Mesothelial cell of epicardium (in vitro differentiated cells): ENCODE results near the gene RUNX2. TPM values are rescaled to one million over a fixed set of nuclear protein-coding genes. Genes with fewer than 3 reads are reported as not detected.

Source experiments
- DNase-seq, 2 experiments: peaks; one replicate each; pipeline ENCODE4 v3.0.0; 2021; ENCODE audit warnings: low spot score in 2 of 2; ENCODE audit not compliant: unreplicated experiment in 2 of 2
- H3K27ac Mint-ChIP-seq: 2 replicates; pipeline ENCODE4 v1.8.0; 2021; ENCODE audit warnings: mixed read lengths
- H3K27me3 Mint-ChIP-seq: 2 replicates; pipeline ENCODE4 v1.8.0; 2021; ENCODE audit warnings: low read depth, mixed read lengths
- H3K36me3 Mint-ChIP-seq: 2 replicates; pipeline ENCODE4 v1.8.0; 2021; ENCODE audit warnings: mixed read lengths
- H3K4me1 Mint-ChIP-seq: 2 replicates; pipeline ENCODE4 v1.8.0; 2021; ENCODE audit warnings: mixed read lengths
- H3K4me3 Mint-ChIP-seq: 2 replicates; pipeline ENCODE4 v1.8.0; 2021; ENCODE audit warnings: mild to moderate bottlenecking, moderate library complexity, mixed read lengths
- H3K9me3 Mint-ChIP-seq: 2 replicates; pipeline ENCODE4 v1.8.0; 2021; ENCODE audit warnings: mixed read lengths
- CTCF ChIP-seq: fragments of 200-600 bp; sonication (generic); IDR thresholded peaks from one replicate; pipeline ENCODE4 v1.5.0; 2021; ENCODE audit warnings: antibody characterized with exemption; ENCODE audit not compliant: unreplicated experiment
- total RNA-seq: library from RNA; stranded (reverse); gene quantifications from 3 replicates; pipeline ENCODE4 v1.2.1, GENCODE V29; 2021

RUNX2 gene
- total RNA-seq, 1 donor from 2014 or later: 4.4 TPM

GRCh38 chr6:45480752-45481415, 152.8 kb downstream of the RUNX2 start:
- TF ChIP-seq CTCF: no peak
- Mint-ChIP-seq H3K4me3 (no peak overlapping the region), H3K36me3 (no peaks in the 10 kb centered on the region), H3K27me3 (no peaks in the 10 kb centered on the region), H3K27ac (peak overlapping the region; percentile 74), H3K4me1 (peaks cover 33% of the 10 kb centered on the region), H3K9me3 (no peaks in the 10 kb centered on the region)
- no peak for DNase-seq

DNA sequence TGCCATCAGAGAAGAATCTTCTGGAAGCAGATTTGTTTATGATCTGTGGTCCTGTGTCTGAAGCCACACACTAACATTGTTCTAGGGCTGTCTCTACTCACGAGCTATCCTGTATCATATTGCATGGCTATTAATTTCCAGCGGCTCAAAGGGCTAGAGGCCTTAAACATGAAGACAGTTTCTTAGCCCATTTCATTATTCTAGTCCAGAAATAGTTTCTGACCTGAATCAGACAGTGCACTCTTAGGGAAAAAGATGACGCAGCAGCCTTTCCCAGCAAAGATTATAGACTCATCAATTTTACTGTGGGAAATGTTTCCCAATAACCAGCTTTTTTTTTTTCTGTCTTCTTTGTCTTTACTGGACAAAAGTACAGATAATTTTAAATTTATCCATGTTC, 154.9 kb downstream of the RUNX2 start:
- DNase-seq: no peak
- Mint-ChIP-seq H3K9me3 (no peaks in the 10 kb centered on the region), H3K4me1 (peaks cover 33% of the 10 kb centered on the region), H3K27ac (peak overlapping the region; percentile 41), H3K27me3 (no peaks in the 10 kb centered on the region), H3K4me3 (no peak overlapping the region), H3K36me3 (no peaks in the 10 kb centered on the region)
- no peak for TF ChIP-seq CTCF

DNA sequence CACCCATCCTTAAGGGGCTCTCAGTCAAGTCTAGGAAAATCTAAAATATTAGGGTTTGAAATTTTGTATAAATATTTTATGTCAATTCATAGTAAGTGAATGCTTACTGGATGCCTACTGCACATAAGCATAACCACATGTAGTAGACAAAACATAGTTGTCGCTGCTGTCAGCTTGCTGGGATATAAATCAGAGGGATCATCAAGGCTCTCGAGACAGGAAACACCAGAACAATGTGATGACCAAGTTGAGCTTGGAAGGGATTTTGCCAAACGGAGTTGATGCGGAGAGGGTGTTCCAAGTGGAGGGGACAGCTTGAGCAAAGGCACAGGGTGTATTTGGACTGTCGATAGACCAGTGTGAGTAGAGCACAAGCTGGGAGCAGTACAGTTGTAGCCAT, 155.4 kb downstream of the RUNX2 start:
- Mint-ChIP-seq H3K4me3 (no peak overlapping the region), H3K9me3 (no peaks in the 10 kb centered on the region), H3K27ac (no peak overlapping the region), H3K36me3 (no peaks in the 10 kb centered on the region), H3K27me3 (no peaks in the 10 kb centered on the region), H3K4me1 (peaks cover 33% of the 10 kb centered on the region)
- no peak for TF ChIP-seq CTCF
- DNase-seq: no peak

GRCh38 chr6:45486736-45487135, 158.6 kb downstream of the RUNX2 start:
- no peak overlapping the region for H3K4me3 Mint-ChIP-seq
- DNase-seq: no peak
- H3K4me1 Mint-ChIP-seq: peaks cover 15% of the 10 kb centered on the region
- TF ChIP-seq CTCF: no peak
- H3K27ac Mint-ChIP-seq: no peak overlapping the region
- no peaks in the 10 kb centered on the region for H3K9me3 Mint-ChIP-seq
- H3K27me3 Mint-ChIP-seq: peaks cover 3% of the 10 kb centered on the region
- no peaks in the 10 kb centered on the region for H3K36me3 Mint-ChIP-seq

DNA sequence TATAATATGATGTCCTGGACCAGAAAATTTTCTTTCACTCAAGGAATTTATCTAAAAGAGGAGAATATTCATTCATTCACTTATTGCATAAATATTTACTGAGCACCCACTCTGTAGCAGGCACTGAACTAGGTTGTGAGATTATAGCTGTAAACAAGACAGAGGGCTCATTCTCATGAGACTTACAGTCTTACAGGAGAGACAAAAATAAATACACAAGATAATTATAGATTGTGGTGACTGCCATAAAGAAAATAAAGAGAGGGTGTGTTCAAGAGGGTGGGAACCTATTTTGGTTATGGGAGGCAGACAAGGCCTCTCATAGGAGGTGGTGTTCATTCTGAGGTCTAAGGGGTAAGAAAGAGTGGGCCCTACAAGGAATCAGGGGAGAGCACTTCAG, 159.5 kb downstream of the RUNX2 start:
- no peak for TF ChIP-seq CTCF
- H3K27ac Mint-ChIP-seq: no peak overlapping the region
- H3K9me3 Mint-ChIP-seq: no peaks in the 10 kb centered on the region
- no peaks in the 10 kb centered on the region for H3K36me3 Mint-ChIP-seq
- no peak overlapping the region for H3K4me3 Mint-ChIP-seq
- peaks cover 10% of the 10 kb centered on the region for H3K4me1 Mint-ChIP-seq
- DNase-seq: no peak
- peaks cover 3% of the 10 kb centered on the region for H3K27me3 Mint-ChIP-seq

DNA sequence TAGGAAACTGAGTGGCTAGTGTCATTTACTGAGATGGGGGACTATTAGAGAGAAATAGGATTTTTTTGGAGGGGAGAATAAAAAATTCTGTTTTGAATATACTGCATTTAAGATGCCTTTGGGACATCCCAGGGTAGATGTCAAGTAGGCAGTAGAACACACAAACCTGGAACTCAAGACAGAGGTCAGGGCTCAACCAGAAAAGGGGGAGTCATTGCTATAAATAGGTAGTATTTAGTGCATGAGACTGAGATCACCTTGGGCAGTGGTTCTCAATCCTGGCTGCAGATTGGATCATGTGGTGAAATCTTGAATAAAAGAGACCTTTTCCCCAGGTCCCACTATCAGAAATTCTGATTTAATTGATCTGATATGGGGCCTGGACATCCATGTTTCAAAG, 160.1 kb downstream of the RUNX2 start:
- peaks cover 3% of the 10 kb centered on the region for H3K27me3 Mint-ChIP-seq
- H3K27ac Mint-ChIP-seq: no peak overlapping the region
- no peaks in the 10 kb centered on the region for H3K9me3 Mint-ChIP-seq
- H3K36me3 Mint-ChIP-seq: no peaks in the 10 kb centered on the region
- no peak for TF ChIP-seq CTCF
- H3K4me3 Mint-ChIP-seq: no peak overlapping the region
- peaks cover 6% of the 10 kb centered on the region for H3K4me1 Mint-ChIP-seq
- DNase-seq: no peak
